SK-N-SH (cell line): ENCODE measurements around the gene LPO.

Experiments used
- EP300 ChIP-seq, 2 experiments: IDR thresholded peaks; 2 replicates each; pipeline versions ENCODE4 v1.4.0 to v1.6.1; 2012; ENCODE audit warnings: borderline replicate concordance in 1 of 2, low read depth in 1 of 2, low read length in 1 of 2
- EZH2phosphoT487 ChIP-seq: fragments of 200-600 bp; sonication (generic); IDR thresholded peaks from 2 replicates; pipeline ENCODE4 v1.6.1; 2017; ENCODE audit warnings: low read depth, mixed run types, mild to moderate bottlenecking, antibody characterized with exemption, moderate library complexity, borderline replicate concordance
- MAX ChIP-seq: IDR thresholded peaks from 2 replicates; pipeline ENCODE4 v1.4.0; 2012; ENCODE audit warnings: low read depth
- POLR2AphosphoS5 ChIP-seq: IDR thresholded peaks from 2 replicates; pipeline ENCODE4 v1.6.1; 2012; ENCODE audit warnings: low read depth, low read length
- SMC3 ChIP-seq: IDR thresholded peaks from 2 replicates; pipeline ENCODE4 v1.6.1; 2012; ENCODE audit warnings: low read depth, low read length, improper control_type of control experiment
- TF ChIP-seq, protein P1 (sequence below): fragments of 200-600 bp; sonication (generic); IDR thresholded peaks from 2 replicates; pipeline ENCODE4 v1.6.1; 2017; ENCODE audit warnings: antibody characterized with exemption, mild to moderate bottlenecking, moderate library complexity

- TF ChIP-seq, protein P1, sequence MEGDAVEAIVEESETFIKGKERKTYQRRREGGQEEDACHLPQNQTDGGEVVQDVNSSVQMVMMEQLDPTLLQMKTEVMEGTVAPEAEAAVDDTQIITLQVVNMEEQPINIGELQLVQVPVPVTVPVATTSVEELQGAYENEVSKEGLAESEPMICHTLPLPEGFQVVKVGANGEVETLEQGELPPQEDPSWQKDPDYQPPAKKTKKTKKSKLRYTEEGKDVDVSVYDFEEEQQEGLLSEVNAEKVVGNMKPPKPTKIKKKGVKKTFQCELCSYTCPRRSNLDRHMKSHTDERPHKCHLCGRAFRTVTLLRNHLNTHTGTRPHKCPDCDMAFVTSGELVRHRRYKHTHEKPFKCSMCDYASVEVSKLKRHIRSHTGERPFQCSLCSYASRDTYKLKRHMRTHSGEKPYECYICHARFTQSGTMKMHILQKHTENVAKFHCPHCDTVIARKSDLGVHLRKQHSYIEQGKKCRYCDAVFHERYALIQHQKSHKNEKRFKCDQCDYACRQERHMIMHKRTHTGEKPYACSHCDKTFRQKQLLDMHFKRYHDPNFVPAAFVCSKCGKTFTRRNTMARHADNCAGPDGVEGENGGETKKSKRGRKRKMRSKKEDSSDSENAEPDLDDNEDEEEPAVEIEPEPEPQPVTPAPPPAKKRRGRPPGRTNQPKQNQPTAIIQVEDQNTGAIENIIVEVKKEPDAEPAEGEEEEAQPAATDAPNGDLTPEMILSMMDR, result no peak
- TF ChIP-seq POLR2AphosphoS5, result no peak
- TF ChIP-seq SMC3, result no peak
- TF ChIP-seq MAX, result no peak
- TF ChIP-seq EZH2phosphoT487, result no peak
- TF ChIP-seq EP300 (IDR thresholded peaks at IDR 0.05; ENCODE audit: borderline replicate concordance in 1 of 2, low read depth in 1 of 2, low read length in 1 of 2), result no peak
These were observed 30.0 kb upstream of the LPO start for GRCh38 chr17:58208344-58208743.
